ENCODE results near the gene KIAA1328.

The KIAA1328 gene

GRCh38 chr18:37249895-37250618, 421.1 kb downstream of the KIAA1328 start:
- no peaks in the 10 kb centered on the region for H3K9me3 ChIP-seq (ENCODE audit: control insufficient read depth in 2 of 2, low read length in 2 of 2)
- peaks cover 20 to 34% of the 10 kb centered on the region in 2 donors for H3K27me3 ChIP-seq (ENCODE audit: control insufficient read depth in 1 of 2, insufficient read depth in 2 of 2, low read length in 2 of 2)
- peaks cover 4% of the 10 kb centered on the region for H3K4me1 ChIP-seq (ENCODE audit: control insufficient read depth, insufficient read depth, low read length)
- no peak overlapping the region for H3K27ac ChIP-seq (ENCODE audit: low read length)
- no peak overlapping the region for H3K4me3 ChIP-seq (ENCODE audit: low read length in 2 of 2)
- no peak overlapping the region for H3K9ac ChIP-seq (ENCODE audit: low read length in 2 of 2)
- H3K36me3 ChIP-seq (ENCODE audit: control insufficient read depth in 2 of 2, insufficient read depth in 2 of 2, low read length in 2 of 2) = no peaks in the 10 kb centered on the region

- peaks cover 29 to 39% of the 10 kb centered on the region in 2 donors for H3K27me3 ChIP-seq (ENCODE audit: control insufficient read depth in 1 of 2, insufficient read depth in 2 of 2, low read length in 2 of 2)
- no peaks in the 10 kb centered on the region for H3K36me3 ChIP-seq (ENCODE audit: control insufficient read depth in 2 of 2, insufficient read depth in 2 of 2, low read length in 2 of 2)
- H3K9ac ChIP-seq (ENCODE audit: low read length in 2 of 2) = no peak overlapping the region
- H3K4me3 ChIP-seq (ENCODE audit: low read length in 2 of 2) = no peak overlapping the region
- peaks cover 4% of the 10 kb centered on the region for H3K4me1 ChIP-seq (ENCODE audit: control insufficient read depth, insufficient read depth, low read length)
- no peaks in the 10 kb centered on the region for H3K9me3 ChIP-seq (ENCODE audit: control insufficient read depth in 2 of 2, low read length in 2 of 2)
- no peak overlapping the region for H3K27ac ChIP-seq (ENCODE audit: low read length)
Measured at GRCh38 chr18:37251679-37252078, 422.8 kb downstream of the KIAA1328 start.

- peaks cover 4% of the 10 kb centered on the region for H3K4me1 ChIP-seq (ENCODE audit: control insufficient read depth, insufficient read depth, low read length)
- no peaks in the 10 kb centered on the region for H3K9me3 ChIP-seq (ENCODE audit: control insufficient read depth in 2 of 2, low read length in 2 of 2)
- H3K9ac ChIP-seq (ENCODE audit: low read length in 2 of 2) = no peak overlapping the region
- no peaks in the 10 kb centered on the region for H3K36me3 ChIP-seq (ENCODE audit: control insufficient read depth in 2 of 2, insufficient read depth in 2 of 2, low read length in 2 of 2)
- peaks cover 29 to 39% of the 10 kb centered on the region in 2 donors for H3K27me3 ChIP-seq (ENCODE audit: control insufficient read depth in 1 of 2, insufficient read depth in 2 of 2, low read length in 2 of 2)
- no peak overlapping the region for H3K27ac ChIP-seq (ENCODE audit: low read length)
- H3K4me3 ChIP-seq (ENCODE audit: low read length in 2 of 2) = no peak overlapping the region
Measured at GRCh38 chr18:37252342-37252741, 423.4 kb downstream of the KIAA1328 start.

GRCh38 chr18:37252854-37253393, 424.0 kb downstream of the KIAA1328 start:
- peaks cover 29 to 39% of the 10 kb centered on the region in 2 donors for H3K27me3 ChIP-seq (ENCODE audit: control insufficient read depth in 1 of 2, insufficient read depth in 2 of 2, low read length in 2 of 2)
- no peak overlapping the region for H3K9ac ChIP-seq (ENCODE audit: low read length in 2 of 2)

GRCh38 chr18:37253394-37254235, 424.7 kb downstream of the KIAA1328 start:
- Histone ChIP-seq H3K36me3 (ENCODE audit: control insufficient read depth in 2 of 2, insufficient read depth in 2 of 2, low read length in 2 of 2) (no peaks in the 10 kb centered on the region), H3K27ac (ENCODE audit: low read length) (no peak overlapping the region), H3K4me3 (ENCODE audit: low read length in 2 of 2) (peak overlapping the region in 1 of 2 donors; percentile 22), H3K27me3 (ENCODE audit: control insufficient read depth in 1 of 2, insufficient read depth in 2 of 2, low read length in 2 of 2) (peaks cover 29 to 44% of the 10 kb centered on the region in 2 donors), H3K4me1 (ENCODE audit: control insufficient read depth, insufficient read depth, low read length) (peaks cover 4% of the 10 kb centered on the region), H3K9ac (ENCODE audit: low read length in 2 of 2) (no peak overlapping the region), H3K9me3 (ENCODE audit: control insufficient read depth in 2 of 2, low read length in 2 of 2) (no peaks in the 10 kb centered on the region)

More at GRCh38 chr18:37252854-37253393, 424.0 kb downstream of the KIAA1328 start:
- Histone ChIP-seq H3K9me3 (ENCODE audit: control insufficient read depth in 2 of 2, low read length in 2 of 2) (no peaks in the 10 kb centered on the region), H3K4me3 (ENCODE audit: low read length in 2 of 2) (no peak overlapping the region), H3K4me1 (ENCODE audit: control insufficient read depth, insufficient read depth, low read length) (peaks cover 4% of the 10 kb centered on the region), H3K36me3 (ENCODE audit: control insufficient read depth in 2 of 2, insufficient read depth in 2 of 2, low read length in 2 of 2) (no peaks in the 10 kb centered on the region), H3K27ac (ENCODE audit: low read length) (no peak overlapping the region)

- H3K36me3 ChIP-seq (ENCODE audit: control insufficient read depth in 2 of 2, insufficient read depth in 2 of 2, low read length in 2 of 2) = no peaks in the 10 kb centered on the region
- H3K4me3 ChIP-seq (ENCODE audit: low read length in 2 of 2) = peak overlapping the region in 1 of 2 donors; percentile 40
- peaks cover 4% of the 10 kb centered on the region for H3K4me1 ChIP-seq (ENCODE audit: control insufficient read depth, insufficient read depth, low read length)
- peaks cover 29 to 43% of the 10 kb centered on the region in 2 donors for H3K27me3 ChIP-seq (ENCODE audit: control insufficient read depth in 1 of 2, insufficient read depth in 2 of 2, low read length in 2 of 2)
- no peak overlapping the region for H3K9ac ChIP-seq (ENCODE audit: low read length in 2 of 2)
- no peak overlapping the region for H3K27ac ChIP-seq (ENCODE audit: low read length)
- no peaks in the 10 kb centered on the region for H3K9me3 ChIP-seq (ENCODE audit: control insufficient read depth in 2 of 2, low read length in 2 of 2)
Measured at GRCh38 chr18:37254236-37254754, 425.4 kb downstream of the KIAA1328 start.

- Histone ChIP-seq H3K36me3 (ENCODE audit: control insufficient read depth in 2 of 2, insufficient read depth in 2 of 2, low read length in 2 of 2) (no peaks in the 10 kb centered on the region), H3K4me1 (ENCODE audit: control insufficient read depth, insufficient read depth, low read length) (peaks cover 4% of the 10 kb centered on the region), H3K9me3 (ENCODE audit: control insufficient read depth in 2 of 2, low read length in 2 of 2) (no peaks in the 10 kb centered on the region), H3K9ac (ENCODE audit: low read length in 2 of 2) (no peak overlapping the region), H3K4me3 (ENCODE audit: low read length in 2 of 2) (no peak overlapping the region), H3K27me3 (ENCODE audit: control insufficient read depth in 1 of 2, insufficient read depth in 2 of 2, low read length in 2 of 2) (peaks cover 29 to 43% of the 10 kb centered on the region in 2 donors), H3K27ac (ENCODE audit: low read length) (no peak overlapping the region)
Measured at GRCh38 chr18:37254973-37255372, 426.0 kb downstream of the KIAA1328 start.

- no peaks in the 10 kb centered on the region for H3K36me3 ChIP-seq (ENCODE audit: control insufficient read depth in 2 of 2, insufficient read depth in 2 of 2, low read length in 2 of 2)
- no peak overlapping the region for H3K27ac ChIP-seq (ENCODE audit: low read length)
- no peak overlapping the region for H3K4me3 ChIP-seq (ENCODE audit: low read length in 2 of 2)
- H3K9ac ChIP-seq (ENCODE audit: low read length in 2 of 2) = no peak overlapping the region
- no peaks in the 10 kb centered on the region for H3K9me3 ChIP-seq (ENCODE audit: control insufficient read depth in 2 of 2, low read length in 2 of 2)
- H3K4me1 ChIP-seq (ENCODE audit: control insufficient read depth, insufficient read depth, low read length) = peaks cover 4% of the 10 kb centered on the region
- H3K27me3 ChIP-seq (ENCODE audit: control insufficient read depth in 1 of 2, insufficient read depth in 2 of 2, low read length in 2 of 2) = peaks cover 19 to 26% of the 10 kb centered on the region in 2 donors
Measured at GRCh38 chr18:37258131-37258530, 429.2 kb downstream of the KIAA1328 start.

GRCh38 chr18:37258819-37259218, 429.9 kb downstream of the KIAA1328 start:
- Histone ChIP-seq H3K9me3 (ENCODE audit: control insufficient read depth in 2 of 2, low read length in 2 of 2) (no peaks in the 10 kb centered on the region), H3K27me3 (ENCODE audit: control insufficient read depth in 1 of 2, insufficient read depth in 2 of 2, low read length in 2 of 2) (peaks cover 14 to 27% of the 10 kb centered on the region in 2 donors), H3K4me3 (ENCODE audit: low read length in 2 of 2) (no peak overlapping the region), H3K27ac (ENCODE audit: low read length) (no peak overlapping the region), H3K4me1 (ENCODE audit: control insufficient read depth, insufficient read depth, low read length) (peaks cover 4% of the 10 kb centered on the region), H3K9ac (ENCODE audit: low read length in 2 of 2) (no peak overlapping the region), H3K36me3 (ENCODE audit: control insufficient read depth in 2 of 2, insufficient read depth in 2 of 2, low read length in 2 of 2) (no peaks in the 10 kb centered on the region)

- Histone ChIP-seq H3K9ac (ENCODE audit: low read length in 2 of 2) (no peak overlapping the region), H3K27me3 (ENCODE audit: control insufficient read depth in 1 of 2, insufficient read depth in 2 of 2, low read length in 2 of 2) (peaks cover 10 to 23% of the 10 kb centered on the region in 2 donors), H3K9me3 (ENCODE audit: control insufficient read depth in 2 of 2, low read length in 2 of 2) (peaks cover 0 to under 1% of the 10 kb centered on the region in 2 donors), H3K27ac (ENCODE audit: low read length) (no peak overlapping the region), H3K36me3 (ENCODE audit: control insufficient read depth in 2 of 2, insufficient read depth in 2 of 2, low read length in 2 of 2) (no peaks in the 10 kb centered on the region), H3K4me3 (ENCODE audit: low read length in 2 of 2) (no peak overlapping the region), H3K4me1 (ENCODE audit: control insufficient read depth, insufficient read depth, low read length) (no peaks in the 10 kb centered on the region)
Measured at GRCh38 chr18:37259711-37260110, 430.8 kb downstream of the KIAA1328 start.
